Retinal pigment epithelial cell (primary cell): ENCODE data around the gene PRR5L.
"Not testable (repeated sequence)": the region's sequence is repeated elsewhere in the genome, so short reads cannot be mapped to it uniquely, and the experiment has no call there.

Experiments
- DNase-seq: peaks from one replicate; pipeline ENCODE4 v3.0.0-alpha.2; 2010; ENCODE audit warnings: low read depth
- H3K4me3 ChIP-seq: 2 replicates; pipeline ENCODE4 v1.5.1; 2011; ENCODE audit warnings: mild to moderate bottlenecking, low read length, control low read depth, moderate library complexity
- CTCF ChIP-seq: conservative IDR thresholded peaks from 2 replicates; pipeline ENCODE4 v1.5.1; 2011; ENCODE audit warnings: low read depth, low read length, control low read depth, inconsistent platforms

PRR5L gene

GRCh38 chr11:36508743-36509142 lies 212.7 kb downstream of the PRR5L start:
- peak overlapping the region; percentile 95 for H3K4me3 ChIP-seq

GRCh38 chr11:36509201-36509639 lies 213.1 kb downstream of the PRR5L start:
- H3K4me3 ChIP-seq: peak overlapping the region; percentile 95
- DNase-seq: no peak
- no peak for TF ChIP-seq CTCF

More at GRCh38 chr11:36508743-36509142, 212.7 kb downstream of the PRR5L start:
- DNase-seq: no peak
- no peak for TF ChIP-seq CTCF

- peak within 1 kb of the TSS; percentile 95 for H3K4me3 ChIP-seq
These were observed 213.9 kb downstream of the PRR5L start, which contains the start of gene TRAF6 for GRCh38 chr11:36509694-36510593. TRAF6 (minus strand) TSS chr11:36510272; CDS start chr11:36501515, 8,757 bp downstream.

GRCh38 chr11:36510594-36510942 lies 214.5 kb downstream of the PRR5L start:
- peak overlapping the region; percentile 95 for H3K4me3 ChIP-seq
- no peak for TF ChIP-seq CTCF
- DNase-seq: no peak

More at GRCh38 chr11:36509694-36510593, 213.9 kb downstream of the PRR5L start, which contains the start of gene TRAF6:
- peak; percentile 33 for DNase-seq
- TF ChIP-seq CTCF: peak; percentile 76

- DNase-seq: not testable (repeated sequence)
- H3K4me3 ChIP-seq: peak overlapping the region; percentile 95
These were observed 215.0 kb downstream of the PRR5L start for GRCh38 chr11:36511062-36511461.

- no peak for DNase-seq
- TF ChIP-seq CTCF: no peak
- no peak overlapping the region for H3K4me3 ChIP-seq
These were observed 215.9 kb downstream of the PRR5L start for GRCh38 chr11:36512016-36512415.

- no peak overlapping the region for H3K4me3 ChIP-seq
- no peak for DNase-seq
- no peak for TF ChIP-seq CTCF
These were observed 217.9 kb downstream of the PRR5L start for GRCh38 chr11:36513965-36514364.
